ENCODE data around the gene SH2D3C.

- no peak for TF ChIP-seq CTCF (conservative IDR thresholded peaks at IDR 0.05 in 1 of 2, IDR thresholded peaks at IDR 0.05 in 1 of 2; ENCODE audit: extremely low read depth in 1 of 2, insufficient read depth in 1 of 2, low read depth in 1 of 2, low read length in 2 of 2)
- no peak for TF ChIP-seq EZH2 (IDR thresholded peaks at IDR 0.05; ENCODE audit: borderline replicate concordance, low read length)
These were observed 17.9 kb upstream of the SH2D3C start for GRCh38 chr9:127796225-127796813.

Data from mammary epithelial cell (primary cell).